A673 (cell line): ENCODE results near the gene GAB4. TPM values are rescaled to one million over a fixed set of nuclear protein-coding genes. Genes with fewer than 3 reads are reported as not detected.
"Not testable (repeated sequence)": the region's sequence is repeated elsewhere in the genome, so short reads cannot be mapped to it uniquely, and the experiment has no call there.

ENCODE experiments used
- BruUV-seq: library from RNA; stranded (reverse); fragments of 400-500 nt; replicated peaks from 2 replicates; lab custom pipeline; 2021; lab: Mats Ljungman, UMichigan
- CTCF ChIA-PET: fragments of 300-600 bp; sonication (Branson Sonifier 250); formaldehyde crosslinking; loops from one replicate; lab custom pipeline; 2022; ENCODE audit warnings: antibody characterized with exemption; lab: Charles Lee
- POLR2A ChIA-PET: fragments of 300-600 bp; sonication (Branson Sonifier 250); formaldehyde crosslinking; loops from one replicate; lab custom pipeline; 2022; ENCODE audit warnings: antibody characterized with exemption; ENCODE audit not compliant: low non-redundant PET; lab: Charles Lee
- DNase-seq: peaks from one replicate; pipeline ENCODE4 v3.0.0-alpha.2; 2015; ENCODE audit warnings: low spot score
- H3K27ac ChIP-seq: fragments of 200-600 bp; sonication (generic); 2 replicates; pipeline ENCODE4 v1.5.1; 2016; ENCODE audit warnings: mixed run types, low read depth, mild to moderate bottlenecking, mixed read lengths, antibody characterized with exemption, low read length; ENCODE audit not compliant: poor library complexity, severe bottlenecking
- H3K27me3 ChIP-seq: fragments of 200-600 bp; sonication (generic); replicated peaks from 2 replicates; pipeline ENCODE4 v1.6.1; 2017; ENCODE audit warnings: mixed run types, low read depth, mild to moderate bottlenecking, mixed read lengths, antibody characterized with exemption, low read length; ENCODE audit not compliant: insufficient read depth, poor library complexity
- H3K36me3 ChIP-seq: fragments of 200-600 bp; sonication (generic); 2 replicates; pipeline ENCODE4 v1.6.1; 2016; ENCODE audit warnings: mixed run types, mild to moderate bottlenecking, mixed read lengths, antibody characterized with exemption, low read length; ENCODE audit not compliant: insufficient read depth, poor library complexity, severe bottlenecking
- H3K4me1 ChIP-seq: fragments of 200-600 bp; sonication (generic); 2 replicates; pipeline ENCODE4 v1.6.1; 2017; ENCODE audit warnings: mixed run types, mild to moderate bottlenecking, mixed read lengths, antibody characterized with exemption, low read length; ENCODE audit not compliant: insufficient read depth, poor library complexity, severe bottlenecking
- H3K4me3 ChIP-seq: fragments of 200-600 bp; sonication (generic); 2 replicates; pipeline ENCODE4 v1.5.1; 2016; ENCODE audit warnings: low read depth, mixed run types, mild to moderate bottlenecking, mixed read lengths, low read length; ENCODE audit not compliant: poor library complexity, severe bottlenecking
- H3K9me3 ChIP-seq: fragments of 200-600 bp; sonication (generic); 2 replicates; pipeline ENCODE4 v1.6.1; 2016; ENCODE audit warnings: mixed run types, low read depth, mild to moderate bottlenecking, mixed read lengths, antibody characterized with exemption, low read length; ENCODE audit not compliant: poor library complexity, severe bottlenecking
- CTCF ChIP-seq: fragments of 300-800, 200-600 bp; sonication (generic); conservative IDR thresholded peaks from 2 replicates; pipeline ENCODE4 v1.5.1; 2017; ENCODE audit warnings: low read depth, mild to moderate bottlenecking, antibody characterized with exemption, low read length, moderate library complexity, mixed read lengths
- EZH2 ChIP-seq: fragments of 200-600 bp; sonication (generic); IDR thresholded peaks from 2 replicates; pipeline ENCODE4 v1.6.1; 2017; ENCODE audit warnings: borderline replicate concordance, low read depth, mild to moderate bottlenecking, mixed read lengths, antibody characterized with exemption, low read length; ENCODE audit not compliant: poor library complexity, severe bottlenecking
- intact Hi-C: fragments of 100-400 bp; cut with micrococcal nuclease; formaldehyde crosslinking; loops from one replicate; pipeline ENCODE4 v1.10.0; 2022; ENCODE audit not compliant: unreplicated experiment
- total RNA-seq: library from RNA; stranded (reverse); gene quantifications from 2 replicates; pipeline ENCODE4 v1.2.3, GENCODE V29; 2021

The GAB4 gene
- total RNA-seq, 1 experiment from 2014 or later, result not detected

GRCh38 chr22:17047656-17048055 is 39.6 kb upstream of the GAB4 start:
- Histone ChIP-seq H3K36me3 (no peaks in the 10 kb centered on the region), H3K4me1 (no peaks in the 10 kb centered on the region), H3K27me3 (no peaks in the 10 kb centered on the region), H3K9me3 (no peaks in the 10 kb centered on the region), H3K4me3 (no peak overlapping the region), H3K27ac (no peak overlapping the region)
- no peak for TF ChIP-seq EZH2
- no peak for TF ChIP-seq CTCF
- BruUV-seq, result no TSS peak
- ChIA-PET POLR2A (no interaction called here), CTCF (no interaction called here)
- intact Hi-C loops, result no loop called here
- no peak for DNase-seq

- no peak for TF ChIP-seq EZH2
- no peak for TF ChIP-seq CTCF
- no peak for DNase-seq
- H3K27me3 ChIP-seq, result no peaks in the 10 kb centered on the region
- BruUV-seq, result no TSS peak
- no peaks in the 10 kb centered on the region for H3K36me3 ChIP-seq
- intact Hi-C loops, result no loop called here
- POLR2A ChIA-PET, result interaction anchor here (0.6 kb wide), 1 partner anchor 83 kb away, joined by 3 read pairs; no protein-coding TSS in a partner anchor
- no peaks in the 10 kb centered on the region for H3K9me3 ChIP-seq
- H3K27ac ChIP-seq, result no peak overlapping the region
- no peaks in the 10 kb centered on the region for H3K4me1 ChIP-seq
- CTCF ChIA-PET, result no interaction called here
- H3K4me3 ChIP-seq, result no peak overlapping the region
Observed at GRCh38 chr22:17046566-17047348, 38.7 kb upstream of the GAB4 start.

- H3K27me3 ChIP-seq, result no peaks in the 10 kb centered on the region
- H3K4me1 ChIP-seq, result no peaks in the 10 kb centered on the region
- H3K9me3 ChIP-seq, result no peaks in the 10 kb centered on the region
- intact Hi-C loops, result no loop called here
- H3K4me3 ChIP-seq, result no peak overlapping the region
- TF ChIP-seq CTCF (no peak), EZH2 (no peak)
- ChIA-PET POLR2A (no interaction called here), CTCF (no interaction called here)
- no peak for DNase-seq
- H3K27ac ChIP-seq, result no peak overlapping the region
- no TSS peak for BruUV-seq
- no peaks in the 10 kb centered on the region for H3K36me3 ChIP-seq
Observed at GRCh38 chr22:17043521-17043920, 35.5 kb upstream of the GAB4 start.

- BruUV-seq, H3K27ac ChIP-seq, intact Hi-C loops, H3K4me3 ChIP-seq, H3K9me3 ChIP-seq, H3K36me3 ChIP-seq, H3K4me1 ChIP-seq, DNase-seq, CTCF ChIA-PET: not testable (repeated sequence)
- POLR2A ChIA-PET, result interaction anchor here (0.6 kb wide), 1 partner anchor 217 kb away, joined by 4 read pairs; no protein-coding TSS in a partner anchor
- peaks cover 15% of the 10 kb centered on the region for H3K27me3 ChIP-seq
Observed at GRCh38 chr22:17036842-17037711, 29.1 kb upstream of the GAB4 start.
